ENCODE measurements around the gene OR2A42.
"Not testable (repeated sequence)": the region's sequence is repeated elsewhere in the genome, so short reads cannot be mapped to it uniquely, and the experiment has no call there.

OR2A42 gene, protein sequence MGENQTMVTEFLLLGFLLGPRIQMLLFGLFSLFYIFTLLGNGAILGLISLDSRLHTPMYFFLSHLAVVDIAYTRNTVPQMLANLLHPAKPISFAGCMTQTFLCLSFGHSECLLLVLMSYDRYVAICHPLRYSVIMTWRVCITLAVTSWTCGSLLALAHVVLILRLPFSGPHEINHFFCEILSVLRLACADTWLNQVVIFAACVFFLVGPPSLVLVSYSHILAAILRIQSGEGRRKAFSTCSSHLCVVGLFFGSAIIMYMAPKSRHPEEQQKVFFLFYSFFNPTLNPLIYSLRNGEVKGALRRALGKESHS

DNA sequence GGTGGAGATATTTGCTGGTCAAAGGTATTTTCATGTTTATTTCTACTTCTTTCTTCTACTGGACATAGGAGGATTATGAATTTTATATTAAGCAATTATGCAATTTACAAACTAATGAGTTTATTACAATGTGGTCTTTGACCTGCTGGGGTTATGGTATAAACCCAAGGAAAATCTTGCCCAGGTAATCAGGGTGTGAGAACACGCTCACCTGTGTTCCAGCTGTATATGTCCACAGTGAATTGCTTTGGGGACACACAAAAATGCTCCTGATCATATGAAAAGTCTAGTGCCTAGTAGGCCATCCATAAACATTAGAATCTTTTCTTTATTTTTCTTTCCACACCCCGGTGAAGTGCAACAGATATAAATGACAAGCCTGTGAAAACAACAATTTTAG lies at the start of gene OR2A42:
Gene OR2A42, minus strand, starts transcription at position 241 of the 400 bp plus-strand sequence. CDS start 6,762 bp downstream, outside the sequence.
- DNase-seq: not testable (repeated sequence)

DNA sequence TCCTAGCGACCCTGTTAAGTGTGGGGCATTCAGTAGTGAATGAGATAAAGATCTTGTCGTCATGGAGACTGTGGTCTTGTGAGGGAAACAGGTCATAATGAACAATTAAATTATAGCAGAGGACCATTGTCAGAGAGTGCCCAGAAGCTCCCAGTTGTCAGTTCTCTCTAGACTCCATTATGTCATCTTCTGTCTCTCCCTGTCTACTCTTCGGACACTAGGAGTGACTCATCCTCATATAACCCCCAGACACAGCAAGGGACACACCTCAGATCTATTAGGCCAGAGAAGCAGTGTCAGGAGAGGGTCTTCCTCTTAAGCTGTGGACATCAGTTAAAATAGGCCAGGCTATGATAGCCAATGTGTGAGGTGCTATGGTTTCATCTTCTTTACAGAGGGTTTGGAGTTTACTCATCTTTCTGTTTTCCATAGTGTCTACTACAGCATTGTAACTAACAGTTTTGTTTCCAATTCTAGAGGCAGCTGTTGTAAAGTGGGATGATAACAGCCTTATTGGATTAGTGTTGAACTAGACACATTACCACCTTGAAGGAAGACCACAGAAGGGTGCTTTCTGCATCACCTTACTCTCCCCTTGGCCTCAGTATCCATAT lies 47.9 kb upstream of the OR2A42 start:
- DNase-seq: not testable (repeated sequence)

DNA sequence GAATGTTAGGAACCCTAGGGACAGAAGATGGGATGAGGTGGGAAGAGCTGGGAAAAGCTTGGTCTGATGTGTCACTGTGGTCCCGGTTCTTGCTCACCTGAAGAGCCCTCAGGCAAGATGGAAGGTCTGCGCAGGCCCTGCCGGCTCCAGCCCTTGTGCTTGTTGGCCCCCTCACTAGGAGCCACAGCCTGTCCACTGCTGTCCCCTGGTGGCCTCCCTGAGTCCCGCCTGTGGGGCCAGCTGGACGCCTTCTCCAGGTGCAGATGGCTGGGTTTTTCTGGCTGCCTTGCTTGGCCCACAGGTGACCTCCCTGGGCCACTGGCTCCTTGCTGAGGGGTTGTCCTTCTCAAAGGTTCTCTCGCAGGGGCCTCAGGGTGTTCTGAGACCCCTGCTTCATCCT lies 44.3 kb upstream of the OR2A42 start:
- not testable (repeated sequence) for DNase-seq

DNA sequence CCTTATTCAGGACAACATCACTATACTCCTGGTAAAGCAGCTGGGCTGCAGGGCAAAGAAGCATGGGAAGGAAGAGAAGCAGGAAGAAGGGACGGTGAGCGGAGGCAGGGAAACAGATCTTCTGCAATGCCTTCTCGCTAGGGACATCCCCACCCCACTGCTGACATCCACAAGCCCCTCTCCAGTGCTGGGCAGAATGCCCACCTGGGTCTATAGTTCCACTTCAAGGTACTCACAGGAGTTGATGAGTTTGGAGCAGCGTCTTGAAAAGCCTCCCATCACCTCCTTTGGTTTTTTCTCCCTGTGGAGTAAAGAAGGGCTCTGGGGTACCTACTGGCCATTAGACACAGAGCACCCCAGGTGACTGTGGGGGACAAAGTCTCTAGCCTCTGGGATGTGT lies 43.1 kb upstream of the OR2A42 start:
- DNase-seq: not testable (repeated sequence)

DNA sequence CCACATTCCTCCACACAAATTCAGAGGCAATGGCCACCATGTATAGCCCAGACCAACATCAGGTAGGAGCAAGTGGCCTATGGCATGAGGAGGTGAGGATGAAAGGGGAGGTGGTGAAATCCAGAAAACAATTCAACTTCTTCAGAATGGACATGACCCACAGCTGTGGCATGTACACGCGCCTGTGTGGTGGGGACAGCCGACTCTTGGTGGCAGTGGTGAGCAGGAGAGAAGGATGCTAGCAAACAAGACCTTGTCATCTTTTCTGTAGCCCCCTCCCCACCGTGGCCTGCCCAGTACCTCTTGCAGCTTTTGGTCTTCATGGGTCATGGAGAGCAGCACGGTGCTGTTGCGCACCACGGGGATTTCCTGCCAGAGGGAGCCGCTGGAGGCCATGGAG lies 42.6 kb upstream of the OR2A42 start:
- DNase-seq: not testable (repeated sequence)

DNA sequence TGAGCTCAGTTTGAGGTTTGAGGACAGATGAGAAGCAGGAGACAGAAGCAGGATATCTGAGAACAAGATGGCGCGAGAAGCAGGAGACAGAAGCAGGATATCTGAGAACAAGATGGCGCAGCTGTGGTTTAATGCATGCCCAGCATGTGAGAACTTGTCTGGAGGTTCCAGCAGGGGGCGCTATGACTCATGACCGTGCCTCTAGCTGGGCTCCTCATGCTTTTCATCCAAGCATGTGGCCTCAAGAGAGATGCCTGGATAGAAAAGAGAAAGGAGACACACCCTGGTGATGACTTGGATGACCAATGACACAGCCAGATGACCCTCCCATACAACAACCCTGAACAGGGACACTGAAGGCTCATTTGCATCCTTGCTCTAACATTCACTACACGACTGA lies 40.6 kb upstream of the OR2A42 start:
- not testable (repeated sequence) for DNase-seq

DNA sequence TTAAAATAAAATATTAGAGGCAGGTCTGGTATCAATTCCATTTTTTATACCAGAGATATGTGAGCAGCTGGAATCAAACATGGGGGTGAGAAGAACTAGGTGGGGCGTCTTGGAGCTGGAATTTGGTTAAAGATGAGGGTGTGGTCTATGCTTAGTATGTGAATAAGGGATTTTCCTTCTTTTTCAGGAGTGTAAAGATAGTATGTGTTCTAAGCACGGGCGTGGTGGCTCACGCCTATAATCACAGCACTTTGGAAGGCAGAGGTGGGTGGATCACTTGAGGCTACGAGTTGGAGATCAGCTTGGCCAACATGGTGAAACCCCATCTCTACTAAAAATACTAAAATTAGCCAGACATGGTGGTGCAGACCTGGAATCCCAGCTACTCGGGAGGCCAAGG lies 35.9 kb upstream of the OR2A42 start:
- not testable (repeated sequence) for DNase-seq

DNA sequence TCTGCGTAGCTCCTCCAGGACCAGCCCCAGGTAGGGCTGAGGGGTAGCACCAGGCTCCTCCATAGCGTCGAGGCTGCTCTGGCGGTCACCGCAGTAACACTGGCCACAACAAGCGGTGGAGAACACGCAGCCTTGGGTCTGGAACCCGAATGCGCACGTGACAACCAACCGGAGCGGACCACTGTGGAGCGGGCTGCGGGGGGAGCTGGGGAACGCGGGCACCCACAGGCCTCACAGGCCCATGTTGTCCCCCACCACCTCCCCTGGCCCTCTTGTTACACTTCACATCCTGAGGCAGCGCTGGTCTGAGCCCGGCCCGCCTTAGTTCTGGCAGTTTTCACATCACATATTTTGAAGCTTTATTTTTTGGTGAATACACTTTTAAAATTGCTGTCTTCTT lies 29.8 kb upstream of the OR2A42 start, which contains the start of gene CTAGE8:
Gene CTAGE8, minus strand, starts transcription at position 101 of the 400 bp plus-strand sequence. Its CDS starts 38 bp downstream, at position 63.
- DNase-seq: not testable (repeated sequence)

DNA sequence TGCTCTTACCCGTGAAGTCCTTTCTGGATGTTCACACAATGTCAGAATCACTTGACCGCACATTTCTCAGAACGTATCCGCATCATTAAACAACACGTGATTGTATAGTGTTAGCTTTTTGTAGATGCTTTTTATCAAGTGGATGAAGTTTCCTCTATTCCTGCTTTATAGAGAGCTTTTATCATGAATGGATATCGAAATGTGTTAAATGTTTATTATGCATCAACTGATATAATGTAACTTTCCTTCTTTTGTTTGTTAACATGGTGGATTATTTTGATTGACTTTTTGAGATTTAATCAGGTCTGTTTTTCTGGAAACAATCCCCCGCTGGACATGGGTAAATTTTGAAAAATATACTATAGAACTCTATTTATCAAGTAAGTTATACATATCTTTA lies 25.3 kb upstream of the OR2A42 start, which contains the start of gene OR2A7:
Gene OR2A7, minus strand, starts transcription at position 101 of the 400 bp plus-strand sequence. CDS start 5,164 bp downstream, outside the sequence.
- not testable (repeated sequence) for DNase-seq

DNA sequence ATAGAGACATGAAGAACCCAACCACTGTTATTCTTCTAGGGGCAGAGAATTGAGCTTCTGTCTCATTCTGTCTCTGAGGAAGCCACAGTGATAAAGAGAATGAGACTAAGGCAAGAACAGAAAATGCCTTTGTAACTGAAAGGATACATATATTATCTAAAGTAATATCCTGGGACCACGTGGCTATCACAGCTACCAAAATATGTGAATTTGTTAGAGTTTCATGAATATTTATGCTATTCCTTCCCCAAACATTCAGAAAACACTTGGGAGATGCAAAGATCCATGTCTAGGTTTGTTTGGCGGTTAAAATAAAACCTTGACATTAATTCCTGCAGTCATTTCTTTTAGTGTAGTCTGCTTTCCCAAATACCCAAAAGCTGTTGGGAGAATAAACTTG lies 22.7 kb upstream of the OR2A42 start:
- not testable (repeated sequence) for DNase-seq

DNA sequence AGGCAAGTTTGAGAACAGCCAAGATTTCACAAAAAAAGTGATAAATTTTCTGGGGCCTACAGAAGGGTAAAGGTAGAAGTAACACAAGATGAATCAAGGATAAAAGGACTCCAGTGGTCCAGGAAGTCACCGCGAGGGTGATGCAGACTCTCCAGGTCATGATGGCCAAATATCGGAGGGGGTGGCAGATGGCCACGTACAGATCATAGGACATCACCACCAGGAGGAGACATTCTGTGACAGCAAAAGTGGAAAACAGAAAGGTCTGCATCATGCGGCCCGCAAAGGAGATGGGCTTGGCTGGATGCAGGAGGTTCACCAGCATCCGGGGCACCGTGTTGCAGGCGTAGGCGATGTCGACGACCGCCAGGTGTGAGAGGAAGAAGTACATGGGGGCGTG lies 19.7 kb upstream of the OR2A42 start:
- DNase-seq: not testable (repeated sequence)

DNA sequence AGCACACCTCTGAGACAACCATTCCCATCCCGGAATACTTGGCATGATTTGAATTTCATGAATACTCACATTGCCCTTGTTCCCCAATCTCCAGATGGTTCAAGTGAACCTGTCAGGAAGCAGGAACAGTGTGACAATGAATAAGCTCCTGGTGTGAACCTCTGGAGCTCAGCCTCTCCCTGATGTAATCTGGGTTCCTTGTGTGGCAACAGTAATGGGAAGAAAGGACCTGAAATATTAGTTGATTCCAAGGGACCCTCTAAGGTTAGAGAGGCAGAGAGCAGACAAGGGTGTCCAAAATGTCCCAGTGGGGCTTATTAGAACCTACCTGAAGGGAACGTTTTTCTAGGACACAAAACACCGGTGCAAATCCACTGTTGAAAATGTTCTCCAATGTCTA lies 16.7 kb upstream of the OR2A42 start:
- no peak for DNase-seq

DNA sequence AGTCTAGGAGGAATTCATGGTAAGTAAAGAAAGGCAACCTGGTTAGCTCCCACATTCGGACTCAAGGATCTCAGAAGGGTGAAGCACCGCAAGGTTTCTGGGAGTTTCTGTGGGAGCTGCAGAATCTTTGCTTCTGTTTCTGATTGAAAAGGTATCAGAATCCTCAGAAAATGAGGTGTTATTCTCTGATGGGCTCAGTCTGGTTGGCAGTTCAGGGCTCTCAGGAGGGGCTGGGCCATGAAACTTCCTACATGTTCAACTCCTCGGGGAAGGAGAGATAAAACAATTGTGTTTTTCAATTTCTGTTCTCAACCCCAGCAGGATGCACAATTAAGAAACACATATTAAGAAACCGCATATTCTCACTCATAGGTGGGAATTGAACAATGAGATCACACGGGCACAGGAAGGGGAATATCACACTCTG lies 16.1 kb upstream of the OR2A42 start:
- no peak for DNase-seq

DNA sequence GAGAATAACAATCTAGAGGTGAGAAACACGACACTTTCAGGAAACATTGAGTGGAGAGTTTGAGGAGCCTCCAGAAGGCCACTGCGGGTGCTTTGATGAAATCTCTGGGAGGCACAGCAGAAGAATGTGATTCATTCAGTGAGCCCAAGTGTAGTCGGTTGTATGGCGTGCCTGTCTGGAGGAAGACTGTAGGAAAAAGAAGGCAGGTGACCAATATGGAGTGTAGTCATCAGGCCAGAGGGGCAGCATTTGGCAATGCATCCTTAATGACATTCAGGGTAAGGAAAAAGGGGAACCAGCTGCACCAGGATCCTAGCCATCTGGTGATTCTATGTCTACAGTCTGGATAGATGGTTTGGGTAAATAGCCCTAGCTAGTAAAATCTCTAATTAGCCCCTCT lies 12.9 kb upstream of the OR2A42 start:
- DNase-seq: not testable (repeated sequence)

DNA sequence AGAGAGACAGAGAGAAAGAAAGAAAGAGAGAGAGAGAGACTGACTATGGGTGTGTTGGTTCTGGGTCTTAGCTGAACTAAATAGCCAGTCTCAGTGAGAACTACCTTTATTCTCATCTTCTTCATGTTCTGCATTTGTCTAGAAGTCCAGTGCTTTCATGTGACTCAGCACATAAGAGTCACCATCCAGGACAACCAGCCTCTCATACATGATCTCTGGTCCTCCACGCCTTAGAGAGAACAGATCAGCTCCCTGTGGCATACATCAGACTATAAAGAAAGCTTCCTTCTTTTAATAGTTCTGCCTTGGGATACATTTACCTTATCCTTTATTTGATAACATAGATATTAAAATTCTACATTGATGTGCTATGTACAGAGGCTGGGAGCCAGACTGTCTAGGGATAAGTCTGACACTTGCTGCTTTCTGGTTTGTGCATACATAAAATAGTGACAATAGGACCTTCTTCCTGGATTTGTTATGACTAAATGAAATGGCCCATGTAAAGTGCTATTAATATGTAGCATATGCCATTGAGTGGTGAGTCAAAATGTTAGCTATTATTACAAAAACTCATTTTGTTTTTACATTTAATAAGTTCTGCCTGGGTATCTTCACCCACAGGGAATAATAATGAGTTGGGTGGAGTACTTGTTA lies 8.4 kb upstream of the OR2A42 start:
- not testable (repeated sequence) for DNase-seq

DNA sequence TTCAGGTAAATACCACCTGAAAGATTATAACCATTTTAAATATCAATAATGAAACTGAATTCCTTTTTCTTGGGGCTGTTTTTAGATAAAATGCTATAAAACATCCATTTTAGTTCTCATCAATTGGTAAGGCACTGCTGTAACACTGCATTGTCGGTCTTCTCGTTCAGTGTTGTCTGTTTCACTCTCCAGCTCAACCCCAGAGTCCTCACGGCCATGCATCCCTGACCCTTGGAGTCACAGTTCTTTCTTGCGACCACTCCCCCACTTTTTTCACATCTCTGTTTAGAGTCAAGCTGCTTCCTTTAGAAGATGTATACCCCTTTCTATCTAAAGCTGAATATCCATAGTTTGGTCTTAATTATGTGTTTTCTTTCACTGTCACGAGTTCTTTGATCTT lies 7.6 kb upstream of the OR2A42 start:
- not testable (repeated sequence) for DNase-seq

DNA sequence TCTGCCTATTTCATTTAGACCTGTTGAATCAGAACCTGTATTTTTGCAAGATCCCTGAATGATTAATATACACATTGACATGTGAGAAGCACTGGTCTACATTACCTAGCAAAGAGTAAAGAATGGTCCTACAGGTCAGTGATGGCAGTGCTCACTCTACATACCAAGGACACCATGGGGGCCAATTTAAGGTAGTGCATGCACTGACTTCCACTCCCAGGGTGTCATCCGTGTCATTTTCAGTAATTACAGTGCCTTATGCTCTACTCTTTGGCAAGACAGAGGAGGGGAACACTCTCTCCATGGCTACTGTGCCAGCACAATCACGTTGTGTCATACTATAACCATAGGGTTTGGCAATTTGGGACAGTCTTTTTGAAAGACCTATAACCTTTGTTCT lies 6.0 kb upstream of the OR2A42 start:
- not testable (repeated sequence) for DNase-seq

DNA sequence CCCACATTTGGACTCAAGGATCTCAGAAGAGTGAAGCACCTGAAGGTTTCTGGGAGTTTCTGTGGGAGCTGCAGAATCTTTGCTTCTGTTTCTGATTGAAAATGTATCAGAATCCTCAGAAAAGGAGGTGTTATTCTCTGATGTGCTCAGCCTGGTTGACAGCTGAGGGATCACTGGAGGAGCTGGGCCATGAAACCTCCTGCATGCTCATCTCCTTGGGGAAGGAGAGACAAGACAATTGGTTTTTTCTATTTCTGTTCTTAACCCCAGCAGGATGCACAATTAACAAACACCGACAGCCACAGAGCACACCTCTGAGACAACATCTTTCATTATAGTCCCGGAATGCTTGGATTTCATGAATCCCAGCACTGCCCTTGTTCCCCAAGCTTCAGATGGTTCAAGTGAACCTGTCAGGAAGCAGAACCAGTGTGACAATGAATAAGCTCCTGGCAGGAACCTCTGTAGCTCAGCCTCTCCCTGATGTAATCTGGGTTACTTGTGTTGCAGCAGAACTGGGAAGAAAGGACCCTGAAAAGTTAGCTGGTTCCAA lies 799 bp downstream of the OR2A42 start:
- DNase-seq: not testable (repeated sequence)

DNA sequence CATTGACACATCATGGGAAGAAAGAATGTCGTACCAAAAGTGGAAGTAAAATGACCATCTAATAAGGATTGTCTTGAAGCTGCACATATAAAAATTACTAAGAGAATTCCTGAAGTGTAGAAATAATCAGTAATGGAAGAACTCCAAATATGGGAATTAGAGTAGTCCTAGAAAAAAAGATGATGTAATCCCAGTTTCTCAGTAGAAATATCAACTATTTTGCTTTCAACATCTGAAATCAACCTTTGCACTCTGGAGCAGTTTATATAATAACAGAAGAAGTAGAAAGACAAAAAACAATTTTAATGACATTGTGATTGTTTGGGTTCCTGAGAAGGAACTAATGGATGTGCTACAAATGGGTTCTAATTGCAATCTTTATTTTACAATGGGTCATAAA lies 6.4 kb downstream of the OR2A42 start:
- DNase-seq: not testable (repeated sequence)

DNA sequence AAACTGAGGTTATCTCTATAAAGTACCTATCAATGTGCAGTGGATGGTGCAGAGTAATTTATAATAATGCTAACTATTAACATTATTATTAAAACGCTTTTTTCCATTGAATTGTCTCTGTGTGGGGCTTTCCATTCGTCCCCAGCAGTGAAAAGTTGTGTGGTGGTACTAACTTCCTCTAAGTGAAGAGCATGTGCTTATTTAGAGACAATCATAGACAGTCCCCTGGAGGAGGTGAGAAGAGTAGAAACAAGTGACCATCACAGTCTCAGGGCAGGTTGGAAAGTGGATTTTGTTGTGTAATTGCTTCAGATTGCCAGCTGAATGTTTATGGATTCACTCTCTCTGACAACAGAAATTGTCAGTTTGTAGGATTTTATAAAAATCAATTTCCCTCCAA lies 8.4 kb downstream of the OR2A42 start:
- DNase-seq: not testable (repeated sequence)

DNA sequence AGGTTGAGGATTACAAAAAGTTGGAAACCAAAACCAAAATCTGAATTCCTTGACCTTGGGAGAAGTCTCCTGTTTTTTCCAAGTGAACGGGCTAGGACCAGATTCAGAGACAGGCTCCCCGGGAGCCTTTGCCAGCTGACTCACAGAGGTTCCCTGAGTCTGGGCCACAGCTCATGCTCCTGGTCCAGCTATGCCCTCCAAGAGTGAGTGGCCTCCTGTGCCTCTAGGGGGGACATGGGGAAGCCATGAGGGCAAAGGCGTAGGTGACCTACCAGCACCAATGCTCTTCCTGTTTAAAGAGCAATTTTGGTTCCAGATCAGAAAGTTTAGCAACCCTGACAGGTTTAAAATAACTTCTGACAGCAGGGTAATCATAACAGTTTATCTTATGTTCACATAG lies 10.6 kb downstream of the OR2A42 start:
- DNase-seq: not testable (repeated sequence)

DNA sequence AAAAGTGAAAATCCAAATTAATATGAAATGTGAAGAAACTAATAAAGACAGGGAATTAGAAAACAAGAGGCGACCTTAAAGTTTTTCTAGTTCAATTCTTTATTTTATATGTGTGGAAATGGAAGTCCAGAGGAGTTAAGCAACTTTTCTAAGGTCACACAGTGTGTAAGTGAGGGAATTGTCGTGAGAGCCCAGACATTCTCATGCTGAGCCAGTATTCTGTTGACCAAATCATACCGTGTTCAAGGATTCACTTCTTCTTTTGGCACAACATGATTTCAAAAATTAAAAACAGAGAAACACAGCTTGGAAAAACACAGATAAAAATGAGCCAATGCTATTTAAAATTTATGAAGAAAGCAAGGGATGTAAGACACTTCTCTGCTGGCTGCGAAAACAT lies 12.5 kb downstream of the OR2A42 start:
- DNase-seq: not testable (repeated sequence)

DNA sequence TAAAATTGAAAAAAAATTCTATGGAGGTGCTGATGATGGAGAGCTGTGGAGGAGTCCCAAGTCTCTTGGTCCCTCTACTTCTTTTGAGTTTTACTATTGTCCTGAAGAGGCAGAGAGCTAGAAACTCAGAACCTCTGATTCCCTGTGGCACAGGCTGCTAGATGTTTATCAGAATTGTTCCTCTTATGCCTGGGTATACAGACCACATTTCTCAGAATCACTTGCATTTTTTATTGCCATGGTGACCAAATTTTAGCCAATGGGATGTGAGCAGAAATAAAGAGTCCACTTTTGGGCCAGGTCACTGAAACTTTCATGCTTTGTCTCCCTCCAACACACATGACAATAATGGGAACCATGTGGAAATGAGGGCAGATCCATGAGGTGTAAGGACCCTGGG lies 15.7 kb downstream of the OR2A42 start:
- not testable (repeated sequence) for DNase-seq

Data from stimulated activated CD4-positive, alpha-beta T cell treated with anti-CD3 and anti-CD28 coated beads, Interleukin-15, amount 100 ng/mL, for 24 hours (primary cell).